ENCODE results near the gene SMC1B.

Gene SMC1B

DNA sequence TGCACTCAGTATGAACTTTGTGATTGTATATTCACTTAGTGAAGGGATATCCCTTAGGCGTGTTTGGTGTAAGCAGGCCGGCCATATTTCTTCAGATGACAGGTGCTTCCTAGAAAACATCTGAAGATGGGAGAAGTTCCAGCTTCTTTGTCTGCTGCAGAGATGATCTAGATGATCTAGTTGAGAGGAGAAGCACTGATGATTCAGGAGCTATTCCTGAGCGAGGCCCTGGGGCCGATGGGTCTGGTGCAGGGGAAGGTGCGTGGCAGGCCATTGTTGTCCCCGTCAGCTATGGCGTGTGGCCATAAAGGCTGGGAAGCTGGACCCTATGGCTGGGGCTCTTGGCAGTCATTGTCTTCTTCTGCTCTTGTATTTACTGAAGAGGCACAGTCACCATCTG is 89.7 kb downstream of the SMC1B start:
- DNase-seq (ENCODE audit: low read depth in 1 of 2, low spot score in 1 of 2) = no peak

DNA sequence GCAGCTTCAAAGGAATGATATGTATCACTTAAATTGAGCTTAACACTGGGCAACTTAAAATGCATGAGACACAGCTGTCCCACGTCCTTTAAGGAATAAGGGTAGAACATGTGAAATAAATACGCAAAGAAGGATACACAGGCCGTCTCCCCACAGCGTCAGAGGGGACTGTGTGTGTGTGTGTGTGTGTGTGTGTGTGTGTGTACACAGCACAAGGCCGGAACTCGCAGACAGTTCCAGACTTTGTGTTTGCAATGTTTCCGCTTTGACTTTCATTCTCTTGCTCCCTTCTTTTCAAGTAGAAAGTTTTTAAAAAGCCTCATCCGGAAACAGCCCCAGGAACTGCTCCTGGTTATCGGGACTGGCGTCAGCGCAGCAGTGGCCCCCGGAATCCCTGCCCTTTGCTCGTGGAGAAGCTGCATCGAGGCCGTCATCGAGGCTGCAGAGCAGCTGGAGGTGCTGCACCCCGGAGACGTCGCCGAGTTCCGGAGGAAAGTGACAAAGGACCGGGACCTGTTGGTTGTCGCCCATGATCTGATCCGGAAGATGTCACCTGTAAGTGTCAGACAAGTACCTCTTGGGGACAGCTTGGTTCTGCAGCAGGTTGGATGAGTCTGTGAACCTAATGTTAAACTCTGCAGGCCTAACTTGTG is 90.4 kb downstream of the SMC1B start:
- no peak for DNase-seq (ENCODE audit: low read depth in 1 of 2, low spot score in 1 of 2)

DNA sequence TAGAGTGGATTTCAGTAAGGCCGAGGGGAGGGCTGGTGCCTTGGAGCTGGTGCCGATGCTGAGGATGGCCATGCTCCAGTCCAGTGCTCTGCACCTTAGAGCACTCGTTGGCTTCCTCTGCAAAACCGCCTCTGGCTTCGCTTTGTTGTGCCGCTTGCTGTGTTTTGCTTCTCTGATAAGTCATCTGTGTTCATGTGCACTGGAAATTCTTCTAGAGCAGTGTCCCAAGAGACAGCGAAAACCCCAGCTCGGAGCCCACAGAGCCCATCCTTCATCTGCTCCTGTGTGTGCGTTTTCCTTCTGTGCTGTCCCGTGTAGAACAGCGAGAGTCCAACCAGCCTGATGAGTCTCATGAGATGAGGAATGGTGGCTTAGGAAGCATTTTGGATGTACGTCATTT is 91.6 kb downstream of the SMC1B start:
- no peak for DNase-seq (ENCODE audit: low read depth in 1 of 2, low spot score in 1 of 2)

DNA sequence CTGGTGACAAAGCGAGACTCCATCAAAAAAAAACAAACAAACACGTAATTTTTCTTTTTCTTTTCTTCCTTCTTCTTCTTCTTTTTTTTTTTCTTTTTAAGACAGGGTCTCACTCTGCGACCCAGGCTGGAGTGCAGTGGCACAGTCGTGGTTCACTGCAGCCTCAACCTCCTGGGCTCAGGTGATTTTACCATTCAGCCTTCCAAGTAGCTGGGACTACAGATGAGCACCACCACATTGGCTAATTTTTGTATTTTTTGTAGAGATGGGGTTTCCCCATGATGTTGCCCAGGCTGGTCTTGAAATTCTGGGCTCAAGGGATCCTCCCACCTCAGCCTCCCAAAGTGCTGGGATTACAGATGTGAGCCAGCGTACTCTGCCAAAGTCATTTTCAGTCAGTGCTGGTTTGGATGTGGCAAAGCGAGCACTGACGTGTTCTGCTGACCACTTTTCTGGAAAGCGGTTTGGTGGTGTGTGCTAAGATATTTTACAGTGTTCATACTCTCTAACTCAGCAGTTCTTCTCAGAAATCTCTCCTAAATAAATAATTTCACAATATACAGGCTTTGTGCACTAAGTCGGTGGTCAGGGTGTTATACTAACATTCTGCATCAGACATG is 92.9 kb downstream of the SMC1B start:
- no peak for DNase-seq (ENCODE audit: low read depth in 1 of 2, low spot score in 1 of 2)

DNA sequence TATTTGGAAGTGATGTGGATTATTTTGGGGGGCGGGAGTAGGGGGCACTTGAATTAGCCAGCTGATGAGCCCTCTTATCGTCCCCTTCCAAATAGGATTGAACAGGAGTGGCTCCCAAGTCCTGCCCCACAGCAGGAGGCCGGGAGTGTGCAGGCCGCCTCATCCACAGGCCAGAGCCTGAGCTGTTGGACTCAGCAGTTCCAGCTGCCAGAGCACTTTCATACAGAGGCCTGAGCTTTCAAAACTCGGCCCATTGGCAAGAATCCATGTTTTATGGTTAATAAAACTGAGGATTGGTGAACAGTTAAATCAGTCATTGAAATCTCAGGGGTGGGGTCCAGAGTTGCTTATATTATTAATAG is 94.1 kb downstream of the SMC1B start:
- DNase-seq (ENCODE audit: low read depth in 1 of 2, low spot score in 1 of 2) = no peak

DNA sequence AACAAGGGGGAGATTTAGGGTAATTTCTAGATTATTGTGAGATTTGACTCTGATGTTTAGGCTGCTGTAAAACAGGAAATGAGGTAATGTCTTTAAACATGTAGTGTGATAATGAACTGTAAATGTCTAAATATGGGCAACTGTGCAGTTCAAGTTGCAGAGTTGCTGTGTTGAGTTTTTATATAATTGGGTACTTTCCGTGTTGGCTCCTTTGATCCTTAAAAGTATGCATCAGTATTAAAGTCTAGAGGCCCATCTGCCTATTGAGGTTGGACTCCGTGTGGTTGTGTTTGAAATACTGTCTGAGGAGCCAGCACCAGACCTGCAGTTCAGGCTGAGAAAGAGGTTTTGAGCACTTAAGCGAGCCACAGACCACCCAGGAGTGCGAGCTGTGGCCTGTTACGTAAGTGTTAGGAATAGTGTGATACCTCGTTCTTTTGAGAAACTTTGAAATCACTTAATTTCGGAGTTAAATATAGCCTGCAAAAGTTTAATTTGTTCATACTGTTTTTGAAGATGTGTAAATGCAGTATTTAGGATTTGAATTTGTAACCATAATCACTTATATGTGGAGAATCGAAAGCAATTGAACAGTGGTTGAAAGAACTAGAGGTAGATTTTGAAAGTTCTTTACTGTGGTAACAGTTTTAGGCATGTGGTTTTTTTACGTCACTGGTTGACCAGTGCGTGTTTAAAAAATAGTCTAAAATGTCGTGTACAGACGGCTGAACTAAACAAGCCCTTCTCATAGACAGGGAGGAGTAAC is 94.7 kb downstream of the SMC1B start:
- peak in 1 of 2 donors; percentile 23 for DNase-seq (ENCODE audit: low read depth in 1 of 2, low spot score in 1 of 2)

DNA sequence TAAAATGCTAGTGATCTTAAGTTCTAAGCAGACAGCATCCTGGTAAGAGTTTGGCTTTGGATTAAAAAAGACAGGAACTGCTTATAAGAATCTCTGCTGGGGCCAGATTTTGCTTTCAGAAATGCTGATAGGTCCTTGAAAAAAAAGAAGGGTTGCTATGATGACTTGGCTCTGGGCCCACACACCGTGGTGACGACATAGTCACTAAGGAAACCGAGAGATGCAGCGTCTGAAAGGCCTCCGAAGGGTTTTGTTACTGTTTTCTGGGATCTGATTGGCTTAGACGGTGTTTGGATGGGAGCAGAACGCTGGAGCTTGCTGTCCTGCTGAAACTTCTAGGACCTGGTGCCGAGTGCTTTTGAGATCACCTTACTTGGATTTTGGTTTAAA is 95.2 kb downstream of the SMC1B start:
- peak; percentile 67 to 71 for DNase-seq (ENCODE audit: low read depth in 1 of 2, low spot score in 1 of 2)

DNA sequence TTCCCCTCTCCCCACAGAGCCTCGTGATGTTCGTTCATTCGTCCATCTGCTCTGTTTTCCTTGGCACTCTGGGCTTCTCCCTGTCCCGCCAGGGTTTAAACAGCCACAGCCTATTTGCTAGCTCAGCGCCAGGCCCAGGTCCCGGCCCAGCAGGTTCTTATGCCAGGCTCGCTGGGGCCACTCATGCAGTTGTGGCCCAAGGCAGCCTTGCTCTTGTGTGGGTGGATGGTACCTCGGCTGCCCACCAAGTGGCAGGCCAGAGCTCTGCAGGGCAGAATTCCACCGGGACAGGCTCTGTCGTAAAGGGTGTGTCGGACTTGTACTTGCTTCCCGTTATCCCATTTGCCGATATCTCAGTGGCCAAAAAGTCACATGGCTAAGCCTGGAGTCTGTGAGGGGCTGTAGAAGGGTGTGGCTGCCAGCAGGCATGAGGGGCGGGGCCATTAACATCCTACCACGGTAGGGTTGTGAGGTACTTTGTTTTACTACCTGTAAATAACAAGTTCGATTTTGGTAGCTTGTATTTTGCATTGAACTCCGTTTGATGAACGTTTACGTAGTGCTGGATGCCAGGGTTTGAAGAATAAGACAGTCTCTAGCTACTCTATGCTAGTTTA is 95.7 kb downstream of the SMC1B start:
- DNase-seq (ENCODE audit: low read depth in 1 of 2, low spot score in 1 of 2) = no peak

DNA sequence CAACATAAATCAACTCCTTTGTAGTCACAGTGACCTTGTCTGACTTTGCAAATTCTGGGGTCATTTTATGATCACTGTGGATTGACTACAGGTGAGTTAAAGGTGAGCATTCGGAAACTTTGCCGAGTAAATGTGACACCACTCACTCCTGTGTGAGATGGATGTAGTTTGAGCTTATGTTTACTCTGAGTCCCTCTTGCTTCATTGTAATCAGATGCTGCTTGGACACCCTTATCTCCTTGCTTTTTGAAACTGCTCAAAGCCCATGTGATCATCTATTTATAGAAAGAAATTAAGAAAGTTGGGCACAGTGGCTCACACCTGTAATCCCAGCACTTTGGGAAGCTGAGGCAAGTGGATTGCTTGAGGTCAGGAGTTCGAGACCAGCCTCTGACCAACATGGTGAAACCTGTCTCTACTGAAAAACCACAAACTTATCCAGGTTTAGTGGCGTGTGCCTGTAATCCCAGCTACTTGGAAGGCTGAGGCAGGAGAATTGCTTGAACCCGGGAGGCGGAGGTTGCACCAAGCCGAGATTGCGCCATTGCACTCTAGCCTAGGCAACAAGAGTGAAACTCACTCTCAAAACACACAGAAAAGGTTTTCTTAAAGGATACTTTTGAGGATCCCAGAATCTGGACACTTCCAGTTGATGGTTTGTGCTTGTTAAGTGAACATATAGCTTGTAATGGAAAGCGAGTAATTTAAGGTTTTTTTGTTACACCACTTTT is 96.4 kb downstream of the SMC1B start:
- no peak for DNase-seq (ENCODE audit: low read depth in 1 of 2, low spot score in 1 of 2)

GRCh38 chr22:45314786-45315185 is 98.6 kb downstream of the SMC1B start:
- DNase-seq (ENCODE audit: low read depth in 1 of 2, low spot score in 1 of 2) = no peak

GRCh38 chr22:45314054-45314721 is 99.2 kb downstream of the SMC1B start:
- no peak for DNase-seq (ENCODE audit: low read depth in 1 of 2, low spot score in 1 of 2)

DNA sequence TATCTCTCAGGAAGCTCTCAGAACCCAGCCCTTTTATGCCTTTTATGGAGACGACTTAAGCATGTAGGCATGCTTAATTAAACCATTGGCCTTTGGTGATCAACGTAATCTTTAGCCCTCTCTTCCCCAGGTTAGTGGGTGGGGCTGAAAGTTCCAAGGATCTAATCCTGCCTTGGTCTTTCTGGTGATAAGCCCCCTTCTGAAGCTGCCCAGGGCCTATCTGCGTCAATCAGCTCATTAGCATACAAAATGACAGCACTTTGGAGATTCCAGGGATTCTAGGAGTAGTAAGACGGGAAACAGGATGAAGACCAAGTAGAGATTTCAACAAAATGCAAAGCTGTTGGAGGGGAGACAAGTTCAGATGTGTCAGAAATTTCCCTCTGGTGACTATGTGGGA is 100.5 kb downstream of the SMC1B start:
- no peak for DNase-seq (ENCODE audit: low read depth in 1 of 2, low spot score in 1 of 2)

DNA sequence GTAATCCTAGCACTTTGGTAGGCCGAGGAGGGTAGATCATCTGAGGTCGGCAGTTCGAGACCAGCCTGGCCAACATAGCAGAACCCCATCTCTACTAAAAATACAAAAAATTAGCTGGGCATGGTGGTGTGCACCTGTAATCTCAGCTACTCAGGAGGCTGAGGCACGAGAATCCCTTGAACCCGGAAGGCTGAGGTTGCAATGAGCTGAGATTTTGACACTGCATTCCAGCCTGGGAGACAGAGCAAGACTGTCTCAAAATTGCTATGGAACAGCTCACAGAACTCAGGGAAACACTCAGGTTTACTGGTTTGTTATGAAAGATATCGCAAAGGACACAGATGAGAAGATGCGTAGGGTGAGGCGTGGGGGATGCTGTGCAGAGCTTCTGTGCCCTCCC is 101.0 kb downstream of the SMC1B start:
- no peak for DNase-seq (ENCODE audit: low read depth in 1 of 2, low spot score in 1 of 2)

DNA sequence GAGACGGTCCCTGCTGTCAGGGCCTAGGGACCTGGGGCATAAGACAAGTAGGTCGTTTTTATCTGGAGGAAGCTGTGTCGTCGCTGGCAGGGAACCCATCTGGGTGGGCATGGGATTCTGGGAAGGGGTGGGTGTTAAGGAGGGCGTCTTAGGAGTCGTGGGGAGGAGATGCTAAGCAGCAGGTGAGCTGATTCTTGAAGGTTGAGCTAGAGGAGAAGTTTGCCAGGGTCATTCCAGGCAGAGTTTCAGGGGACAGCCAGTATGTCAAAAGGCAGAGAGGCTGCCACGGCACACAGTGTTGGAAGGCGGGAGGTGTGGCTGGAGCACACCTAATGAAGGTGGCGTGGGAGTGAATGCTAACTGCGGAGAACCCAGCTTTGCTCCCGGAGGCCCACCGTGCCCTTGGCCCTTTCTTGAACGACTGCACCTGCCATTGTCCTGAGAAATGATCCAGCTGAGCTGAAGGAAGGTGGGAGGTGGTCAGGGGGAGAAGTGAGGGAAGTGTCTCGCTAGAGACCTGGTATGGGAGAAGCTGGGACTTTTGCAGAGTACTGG is 102.3 kb downstream of the SMC1B start:
- no peak for DNase-seq (ENCODE audit: low read depth in 1 of 2, low spot score in 1 of 2)

DNA sequence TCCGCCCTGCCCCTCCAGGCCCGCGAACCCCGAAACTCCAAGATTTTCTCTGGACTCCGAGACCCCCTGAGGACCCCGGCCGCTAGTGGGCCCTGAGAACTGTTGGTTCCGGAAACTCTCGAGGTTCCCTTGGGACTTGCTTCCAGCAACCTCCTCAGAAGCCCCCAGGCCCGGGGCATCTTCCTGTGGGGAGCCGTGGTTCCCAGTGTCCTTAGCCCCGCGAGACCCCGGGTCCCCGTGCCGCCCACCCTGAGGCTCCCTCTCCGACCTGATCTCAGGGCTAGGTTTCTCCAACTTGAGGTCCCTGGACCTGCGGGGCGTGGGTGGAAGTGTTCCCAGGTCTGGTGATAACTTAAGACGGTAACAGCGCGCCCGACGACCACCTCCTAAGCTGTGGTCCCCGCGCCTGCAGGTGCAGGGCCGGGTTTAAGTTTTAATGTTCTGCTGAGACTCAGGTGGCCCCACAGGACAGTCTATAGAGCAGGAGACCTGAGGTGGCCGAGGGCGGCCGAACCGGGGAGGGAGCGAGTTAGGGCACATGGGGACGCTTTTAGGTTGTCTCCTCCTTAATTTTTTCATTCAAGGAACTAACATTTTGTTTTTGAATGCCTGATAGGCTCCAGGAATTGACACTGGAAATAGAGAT is 102.9 kb downstream of the SMC1B start:
- DNase-seq (ENCODE audit: low read depth in 1 of 2, low spot score in 1 of 2) = no peak

- peak; percentile 98 to 99 for DNase-seq (ENCODE audit: low read depth in 1 of 2, low spot score in 1 of 2)
These were observed 103.8 kb downstream of the SMC1B start, which contains the start of gene FAM118A for GRCh38 chr22:45309422-45310227. FAM118A (plus strand) TSS chr22:45309934; CDS start chr22:45322380, 12,446 bp downstream.

DNA sequence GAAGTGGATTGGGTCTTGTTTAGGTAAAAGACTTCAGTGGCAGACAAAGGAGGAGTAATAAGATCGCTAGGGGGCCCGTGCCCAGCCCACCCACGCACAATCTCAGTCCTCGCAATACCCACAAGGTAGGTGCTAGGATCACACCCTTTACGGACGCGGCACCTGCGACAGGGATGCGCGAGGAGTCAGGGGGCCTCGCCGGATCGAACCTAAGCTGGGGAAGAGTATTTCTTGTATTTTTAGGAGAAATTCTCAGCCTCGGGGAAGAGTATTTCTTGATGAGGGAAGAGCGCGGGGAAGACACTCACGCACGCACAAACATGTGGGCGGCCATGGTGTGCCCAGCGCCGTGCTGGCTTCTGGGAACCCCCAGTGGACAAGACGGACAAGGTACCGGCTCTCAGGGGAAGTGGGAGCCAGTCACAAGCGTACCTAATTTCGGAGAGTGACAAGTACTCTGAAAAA is 104.4 kb downstream of the SMC1B start:
- DNase-seq (ENCODE audit: low read depth in 1 of 2, low spot score in 1 of 2) = no peak

DNA sequence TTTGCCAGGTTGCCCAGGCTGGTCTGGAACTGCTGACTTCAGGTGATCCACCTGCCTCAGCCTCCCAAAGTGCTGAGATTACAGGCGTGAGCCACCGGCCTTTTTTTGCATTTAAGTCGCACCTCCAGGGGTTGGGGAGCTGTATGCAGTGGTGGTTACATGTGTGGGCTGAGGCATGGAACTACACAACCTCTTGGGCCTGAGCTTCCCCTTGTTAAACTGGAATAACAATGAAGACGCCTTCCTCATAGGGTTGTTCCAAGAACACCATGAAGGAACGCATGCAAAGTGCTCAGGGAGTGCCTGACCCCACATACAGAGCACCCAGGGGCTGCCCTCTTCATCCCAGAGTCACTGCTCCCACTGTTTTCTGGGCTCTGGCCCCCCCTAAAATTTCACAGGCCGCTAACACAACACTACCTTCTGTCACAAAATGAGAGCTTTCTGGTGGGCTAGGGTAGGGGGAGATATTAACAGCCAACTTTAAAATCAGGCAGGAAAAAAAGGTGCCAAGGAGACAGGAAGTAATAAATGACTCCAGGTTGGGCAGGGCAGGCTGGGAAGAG is 104.9 kb downstream of the SMC1B start:
- no peak for DNase-seq (ENCODE audit: low read depth in 1 of 2, low spot score in 1 of 2)

DNA sequence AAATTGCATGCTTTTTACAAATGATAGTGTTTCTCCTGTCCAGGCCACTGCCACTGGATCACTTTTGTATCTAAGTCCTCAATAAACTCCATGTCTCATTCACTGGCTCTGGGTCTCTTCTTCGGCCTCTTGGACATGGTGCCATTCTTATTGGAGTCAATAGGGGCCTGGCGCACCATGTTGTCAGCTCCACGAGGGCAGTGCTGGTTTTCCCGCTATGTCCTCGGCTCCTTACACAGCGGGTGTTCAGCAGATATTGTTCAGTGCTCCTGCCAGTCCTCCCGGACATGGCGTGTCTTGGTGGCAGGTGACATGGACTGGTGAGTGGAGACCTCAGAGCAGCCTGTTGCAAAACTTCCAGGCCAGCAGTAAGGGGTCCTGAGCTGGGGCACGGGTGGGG is 107.3 kb downstream of the SMC1B start:
- no peak for DNase-seq (ENCODE audit: low read depth in 1 of 2, low spot score in 1 of 2)

Measured in stimulated activated CD4-positive, alpha-beta T cell treated with anti-CD3 and anti-CD28 coated beads, Interleukin-15, amount 100 ng/mL, for 1 hour (primary cell).